ENCODE data around the gene RBM27. TPM values are rescaled to one million over a fixed set of nuclear protein-coding genes. Genes with fewer than 3 reads are reported as not detected.

The RBM27 gene
- total and polyA plus RNA-seq, 10 of the 15 experiments (the other 5 are each of a cell fraction or from before 2014, with no cell fraction given) = 5.8 to 33.9 (median 16.9) TPM

- Histone ChIP-seq H3K4me3 (peak overlapping the region; percentile 85), H3K79me2 (ENCODE audit: control insufficient read depth, insufficient read depth, low read length) (peaks cover 67% of the 10 kb centered on the region), H3K9ac (ENCODE audit: control insufficient read depth, insufficient read depth, low read length) (peak overlapping the region; percentile 63), H4K20me1 (ENCODE audit: control insufficient read depth, insufficient read depth) (no peaks in the 10 kb centered on the region), H3K9me3 (replicated peaks; ENCODE audit: control insufficient read depth, insufficient read depth, low read length) (no peaks in the 10 kb centered on the region; the same call in 2 of the 3 replicates), H2AFZ (ENCODE audit: control insufficient read depth, low read depth, low read length) (no peak overlapping the region), H3K27me3 (replicated peaks in 1 of 2; ENCODE audit: control insufficient read depth in 2 of 2, insufficient read depth in 2 of 2, low read length in 1 of 2) (no peaks in the 10 kb centered on the region), H3K36me3 (ENCODE audit: control insufficient read depth in 2 of 2, insufficient read depth in 2 of 2, low read length in 1 of 2) (0 out of 4 replicates have a peak, but pooled peaks cover 0 to 2% of the 10 kb centered on the region in 2 experiments), H3K4me1 (ENCODE audit: control insufficient read depth, insufficient read depth, low read length) (peaks cover 8% of the 10 kb centered on the region; the same call in 1 of the 2 replicates), H3K27ac (ENCODE audit: control insufficient read depth, insufficient read depth) (peak overlapping the region; percentile 58), H3K4me2 (ENCODE audit: control insufficient read depth, insufficient read depth) (peak overlapping the region; percentile 75)
- no TSS peak for BruUV-seq (replicated peaks)
- DNase-seq (ENCODE audit: low read depth, low spot score) (no peak), ATAC-seq (no peak), FAIRE-seq (no peak)
- intact Hi-C loops (cut with micrococcal nuclease; ENCODE audit: unreplicated experiment) (no loop called here), in situ Hi-C loops (cut with MboI) (no loop called here)
- ChIA-PET CTCF (interaction anchor here (0.7 to 1.4 kb wide), 3 partner anchors 21 to 117 kb away, joined by 3 to 5 read pairs (median 4); no protein-coding TSS in a partner anchor), POLR2A (interaction anchor here (0.5 to 2.6 kb wide), 7 partner anchors 11 to 161 kb away, joined by 3 to 9 read pairs (median 4); no protein-coding TSS in a partner anchor), RAD21 (ENCODE audit: unreplicated experiment) (interaction anchor here (0.5 to 1.5 kb wide), 2 partner anchors 15 to 32 kb away, joined by 3 to 6 read pairs; no protein-coding TSS in a partner anchor), SMC1A (ENCODE audit: uncharacterized antibody, unreplicated experiment) (interaction anchor here (0.9 to 1.5 kb wide), 4 partner anchors 9 to 17 kb away, joined by 3 to 5 read pairs (median 4); no protein-coding TSS in a partner anchor)
- WGBS (ENCODE audit: insufficient coverage, insufficient replicate concordance, low lambda C conversion rate, missing lambda C conversion rate) = 11% methylated on average over 11 of the region's 11 CpGs
- TF ChIP-seq IKZF1 (conservative IDR thresholded peaks at IDR 0.05) = peak; percentile 33; the same call in 1 of the 2 replicates
- no peak for TF ChIP-seq PKNOX1 (IDR thresholded peaks at IDR 0.05)
- TF ChIP-seq ASH2L (IDR thresholded peaks at IDR 0.05; ENCODE audit: borderline replicate concordance, low read depth) = no peak
- no peak for TF ChIP-seq TCF7 (IDR thresholded peaks at IDR 0.05; ENCODE audit: borderline replicate concordance)
- TF ChIP-seq ZSCAN29 (IDR thresholded peaks at IDR 0.05) = no peak
- TF ChIP-seq TCF3 (IDR thresholded peaks at IDR 0.05; ENCODE audit: borderline replicate concordance, insufficient read depth, low read depth, low read length) = no peak
- TF ChIP-seq SRF (IDR thresholded peaks at IDR 0.05; ENCODE audit: low read depth in 2 of 2, low read length in 2 of 2) = 0 out of 4 replicates have a peak, but pooled peaks of 1 of the 2 experiments have one; percentile 32
- TF ChIP-seq, protein P1, sequence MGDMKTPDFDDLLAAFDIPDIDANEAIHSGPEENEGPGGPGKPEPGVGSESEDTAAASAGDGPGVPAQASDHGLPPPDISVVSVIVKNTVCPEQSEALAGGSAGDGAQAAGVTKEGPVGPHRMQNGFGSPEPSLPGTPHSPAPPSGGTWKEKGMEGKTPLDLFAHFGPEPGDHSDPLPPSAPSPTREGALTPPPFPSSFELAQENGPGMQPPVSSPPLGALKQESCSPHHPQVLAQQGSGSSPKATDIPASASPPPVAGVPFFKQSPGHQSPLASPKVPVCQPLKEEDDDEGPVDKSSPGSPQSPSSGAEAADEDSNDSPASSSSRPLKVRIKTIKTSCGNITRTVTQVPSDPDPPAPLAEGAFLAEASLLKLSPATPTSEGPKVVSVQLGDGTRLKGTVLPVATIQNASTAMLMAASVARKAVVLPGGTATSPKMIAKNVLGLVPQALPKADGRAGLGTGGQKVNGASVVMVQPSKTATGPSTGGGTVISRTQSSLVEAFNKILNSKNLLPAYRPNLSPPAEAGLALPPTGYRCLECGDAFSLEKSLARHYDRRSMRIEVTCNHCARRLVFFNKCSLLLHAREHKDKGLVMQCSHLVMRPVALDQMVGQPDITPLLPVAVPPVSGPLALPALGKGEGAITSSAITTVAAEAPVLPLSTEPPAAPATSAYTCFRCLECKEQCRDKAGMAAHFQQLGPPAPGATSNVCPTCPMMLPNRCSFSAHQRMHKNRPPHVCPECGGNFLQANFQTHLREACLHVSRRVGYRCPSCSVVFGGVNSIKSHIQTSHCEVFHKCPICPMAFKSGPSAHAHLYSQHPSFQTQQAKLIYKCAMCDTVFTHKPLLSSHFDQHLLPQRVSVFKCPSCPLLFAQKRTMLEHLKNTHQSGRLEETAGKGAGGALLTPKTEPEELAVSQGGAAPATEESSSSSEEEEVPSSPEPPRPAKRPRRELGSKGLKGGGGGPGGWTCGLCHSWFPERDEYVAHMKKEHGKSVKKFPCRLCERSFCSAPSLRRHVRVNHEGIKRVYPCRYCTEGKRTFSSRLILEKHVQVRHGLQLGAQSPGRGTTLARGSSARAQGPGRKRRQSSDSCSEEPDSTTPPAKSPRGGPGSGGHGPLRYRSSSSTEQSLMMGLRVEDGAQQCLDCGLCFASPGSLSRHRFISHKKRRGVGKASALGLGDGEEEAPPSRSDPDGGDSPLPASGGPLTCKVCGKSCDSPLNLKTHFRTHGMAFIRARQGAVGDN (IDR thresholded peaks at IDR 0.05) = no peak
- no peak for TF ChIP-seq POU2F2 (IDR thresholded peaks at IDR 0.05; ENCODE audit: borderline replicate concordance, low read depth, low read length)
- no peak for TF ChIP-seq NFIC (IDR thresholded peaks at IDR 0.05; ENCODE audit: low read depth, low read length)
- TF ChIP-seq, protein P2, sequence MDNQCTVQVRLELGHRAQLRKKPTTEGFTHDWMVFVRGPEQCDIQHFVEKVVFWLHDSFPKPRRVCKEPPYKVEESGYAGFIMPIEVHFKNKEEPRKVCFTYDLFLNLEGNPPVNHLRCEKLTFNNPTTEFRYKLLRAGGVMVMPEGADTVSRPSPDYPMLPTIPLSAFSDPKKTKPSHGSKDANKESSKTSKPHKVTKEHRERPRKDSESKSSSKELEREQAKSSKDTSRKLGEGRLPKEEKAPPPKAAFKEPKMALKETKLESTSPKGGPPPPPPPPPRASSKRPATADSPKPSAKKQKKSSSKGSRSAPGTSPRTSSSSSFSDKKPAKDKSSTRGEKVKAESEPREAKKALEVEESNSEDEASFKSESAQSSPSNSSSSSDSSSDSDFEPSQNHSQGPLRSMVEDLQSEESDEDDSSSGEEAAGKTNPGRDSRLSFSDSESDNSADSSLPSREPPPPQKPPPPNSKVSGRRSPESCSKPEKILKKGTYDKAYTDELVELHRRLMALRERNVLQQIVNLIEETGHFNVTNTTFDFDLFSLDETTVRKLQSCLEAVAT (IDR thresholded peaks at IDR 0.05) = no peak
Observed at GRCh38 chr5:146205499-146206202, 2.2 kb downstream of the RBM27 start.
